Heart left ventricle (tissue), 16 donors: ENCODE results near the gene RIPPLY1. TPM values are rescaled to one million over a fixed set of nuclear protein-coding genes. Genes with fewer than 3 reads are reported as not detected.

ENCODE experiments used
- ATAC-seq, 4 donors: fragments of 200-7000 bp; cut with Tn5 transposase; one replicate each; pipeline ENCODE4 v1.9.1; 2020 to 2022; ENCODE audit warnings: moderate library complexity in 4 of 4, mild to moderate bottlenecking in 3 of 4, moderate number of reproducible peaks in 1 of 4
- DNase-seq, 5 donors: peaks; one replicate each; pipeline ENCODE4 v3.0.0-alpha.2; 2020
- H3K27ac ChIP-seq, 12 donors: fragments of 200-600 bp; sonication (generic) in 4 of 12; one replicate each; pipeline versions ENCODE4 v1.5.0 to v1.8.0; 2016 to 2022; ENCODE audit warnings: mild to moderate bottlenecking in 2 of 12
- H3K27me3 ChIP-seq, 9 donors: fragments of 200-600 bp; sonication (generic) in 2 of 9; one replicate each; pipeline versions ENCODE4 v1.5.1 to v1.8.0; 2016 to 2022; ENCODE audit warnings: mild to moderate bottlenecking in 3 of 9
- H3K36me3 ChIP-seq, 9 donors: fragments of 200-600 bp; sonication (generic) in 2 of 9; one replicate each; pipeline versions ENCODE4 v1.5.0 to v1.8.0; 2018 to 2022; ENCODE audit warnings: mild to moderate bottlenecking in 2 of 9
- H3K4me1 ChIP-seq, 12 donors: fragments of 200-600 bp; sonication (generic) in 4 of 12; one replicate each; pipeline versions ENCODE4 v1.5.0 to v1.8.0; 2016 to 2022; ENCODE audit warnings: mild to moderate bottlenecking in 3 of 12
- H3K4me3 ChIP-seq, 12 donors: fragments of 200-600 bp; sonication (generic) in 4 of 12; one replicate each; pipeline versions ENCODE4 v1.5.0 to v1.8.0; 2017 to 2022; ENCODE audit warnings: mild to moderate bottlenecking in 9 of 12, moderate library complexity in 4 of 12
- H3K9me3 ChIP-seq, 12 donors: fragments of 200-600 bp; sonication (generic) in 4 of 12; one replicate each; pipeline versions ENCODE4 v1.5.0 to v1.8.0; 2016 to 2022; ENCODE audit warnings: mild to moderate bottlenecking in 1 of 12
- CTCF ChIP-seq, 12 donors: fragments of 200-600 bp; sonication (generic) in 4 of 12; IDR thresholded peaks; one replicate each; pipeline versions ENCODE4 v1.5.0 to v1.8.0; 2018 to 2022; ENCODE audit warnings: antibody characterized with exemption in 12 of 12, mild to moderate bottlenecking in 5 of 12
- POLR2A ChIP-seq, 2 donors: fragments of 450-650 bp; IDR thresholded peaks; one replicate each; pipeline ENCODE4 v1.6.1; 2017; ENCODE audit warnings: antibody characterized with exemption in 2 of 2, mild to moderate bottlenecking in 2 of 2, moderate library complexity in 2 of 2
- WGBS, 4 donors: extraction: QIAGEN DNeasy Blood & Tissue Kit in 2 of 4; methylation state at CpG; one replicate each; pipeline versions ENCODE4 v1.1.5 to v1.1.7; 2013 to 2018; 5-methylcytosine and 5-hydroxymethylcytosine counted together
- intact Hi-C, 10 donors: fragments of 100-400 bp; cut with DNase I; formaldehyde crosslinking; loops; one replicate each; pipeline versions ENCODE4 v1.11.1 to v1.14.2; 2022
- polyA plus RNA-seq, 2 donors: library from polyadenylated mRNA; stranded (reverse); fragments of 200-250 nt; gene quantifications; one replicate each; pipeline ENCODE4 v1.2.3, GENCODE V29; 2013
- total RNA-seq, 9 donors: library from RNA; depleted of rRNA in 2 of 9; stranded (reverse); fragments of >200 nt in 2 of 9; fragmentation: NEBNext Ultra II Directional in 3 of 9; extraction: Animal tissue kit (Norgen Biotek cat#: 25700) in 3 of 9; gene quantifications; one replicate each; pipeline versions ENCODE4 v1.1.0 to v1.2.4, GENCODE V29; 2016 to 2023
- donor health status: ischemic (EF 13 %, LVEDD 7.1; RV severe dilation, severe dysfunction).
- donor health status: healthy with polysubstance abuse.
- donor health status: DM: no; HTN: yes; CAD: no.
- donor health status: DM: no; HTN: no; CAD: no.
- donor health status: ischemic (EF 25% LVEDD 6.9; RV normal size, moderate dysfunction).
- donor health status: ischemic (EF 25% LVEDD 5.7; RV mildly dilated, moderate dysfunction).
- donor health status: healthy.
- donor health status: DM: yes; HTN: yes; CAD: no.
- donor health status: ischemic (EF 35%, LVEDD 5.7; RV mildly dilated, moderate dysfunction).
- donor health status: nonischemic (EF 11% LVEDD 7.7; RV severe dilation, severe dysfunction).
- donor health status: DM: yes; HTN: yes; CAD: no.
- donor health status: PGD.
- donor health status: ischemic (EF 29% LVEDD 5.4; RV normal size, mild dysfunction).
- donor health status: nonischemic (EF 23%, LVEDD 6.1; RV moderate dilation, normal function).

Gene RIPPLY1
- total and polyA plus RNA-seq, 11 donors, result 0.10 TPM; not detected in 10

DNA sequence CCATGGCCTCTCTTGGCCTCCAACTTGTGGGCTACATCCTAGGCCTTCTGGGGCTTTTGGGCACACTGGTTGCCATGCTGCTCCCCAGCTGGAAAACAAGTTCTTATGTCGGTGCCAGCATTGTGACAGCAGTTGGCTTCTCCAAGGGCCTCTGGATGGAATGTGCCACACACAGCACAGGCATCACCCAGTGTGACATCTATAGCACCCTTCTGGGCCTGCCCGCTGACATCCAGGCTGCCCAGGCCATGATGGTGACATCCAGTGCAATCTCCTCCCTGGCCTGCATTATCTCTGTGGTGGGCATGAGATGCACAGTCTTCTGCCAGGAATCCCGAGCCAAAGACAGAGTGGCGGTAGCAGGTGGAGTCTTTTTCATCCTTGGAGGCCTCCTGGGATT lies 25.1 kb upstream of the RIPPLY1 start:
- ATAC-seq (no peak), DNase-seq (no peak)
- intact Hi-C loops, result no loop called here
- Histone ChIP-seq H3K27me3 (peaks cover 0 to 11% (median 0%) of the 10 kb centered on the region in 9 donors), H3K4me1 (peaks cover 0 to 3% (median 0%) of the 10 kb centered on the region in 12 donors), H3K4me3 (no peak overlapping the region), H3K36me3 (no peaks in the 10 kb centered on the region), H3K9me3 (no peaks in the 10 kb centered on the region), H3K27ac (no peak overlapping the region)
- WGBS, 4 donors, result 60 to 96% (median 81%) methylated on average over 1 to 4 of the region's 4 CpGs
- no peak for TF ChIP-seq POLR2A (IDR thresholded peaks at IDR 0.05)
- no peak for TF ChIP-seq CTCF (IDR thresholded peaks at IDR 0.05)

DNA sequence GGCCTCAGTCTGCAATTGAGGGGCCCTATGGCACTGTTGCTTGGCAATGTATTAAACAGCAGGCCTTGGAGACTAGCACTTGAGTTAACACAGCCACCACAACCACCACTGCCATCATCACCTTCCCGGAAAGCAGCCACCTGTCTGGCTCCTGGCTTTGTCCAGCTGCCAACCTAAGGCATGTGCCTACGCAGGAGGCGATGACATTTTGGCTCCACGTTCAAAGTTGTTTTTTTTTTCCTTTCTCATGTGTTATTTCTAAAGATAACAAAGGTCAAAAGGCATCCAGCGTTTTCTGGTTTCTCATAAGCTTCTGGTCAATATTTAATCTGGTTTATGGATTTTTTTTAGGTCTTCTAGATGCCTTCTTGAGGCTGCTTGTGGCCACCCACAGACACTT lies 24.6 kb upstream of the RIPPLY1 start:
- ATAC-seq (no peak), DNase-seq (no peak)
- Histone ChIP-seq H3K36me3 (no peaks in the 10 kb centered on the region), H3K4me3 (no peak overlapping the region), H3K4me1 (peaks cover 0 to 3% (median 0%) of the 10 kb centered on the region in 12 donors), H3K9me3 (no peaks in the 10 kb centered on the region), H3K27ac (no peak overlapping the region), H3K27me3 (peaks cover 0 to 11% (median 0%) of the 10 kb centered on the region in 9 donors)
- 54 to 61% (median 57%) methylated on average over 5 of the region's 5 CpGs for WGBS, 4 donors
- intact Hi-C loops, result no loop called here
- no peak for TF ChIP-seq POLR2A (IDR thresholded peaks at IDR 0.05)
- TF ChIP-seq CTCF (IDR thresholded peaks at IDR 0.05), result no peak

DNA sequence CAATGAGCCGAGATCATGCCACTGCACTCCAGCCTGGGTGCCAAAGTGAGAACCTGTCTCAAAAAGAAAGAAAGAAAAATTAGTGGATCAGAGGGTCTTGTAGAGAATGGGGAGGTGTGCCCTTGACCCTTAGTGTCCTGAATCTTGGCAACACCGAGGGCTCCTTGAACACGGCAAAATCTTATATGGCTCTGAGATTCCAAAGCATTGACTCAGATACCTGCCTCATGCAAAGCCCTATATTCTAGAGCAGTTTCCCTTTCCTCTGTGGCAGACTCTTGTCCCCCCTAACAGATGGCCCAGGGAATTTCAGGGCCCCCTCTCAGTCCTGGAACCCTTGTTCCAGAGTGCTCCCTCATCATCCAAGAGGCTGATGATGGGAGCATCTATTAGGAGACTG lies 23.9 kb upstream of the RIPPLY1 start:
- TF ChIP-seq CTCF (IDR thresholded peaks at IDR 0.05) (no peak), POLR2A (IDR thresholded peaks at IDR 0.05) (no peak)
- Histone ChIP-seq H3K36me3 (no peaks in the 10 kb centered on the region), H3K27ac (no peak overlapping the region), H3K4me1 (peaks cover 0 to under 1% (median 0%) of the 10 kb centered on the region in 12 donors), H3K4me3 (no peak overlapping the region), H3K27me3 (peaks cover 0 to 11% (median 0%) of the 10 kb centered on the region in 9 donors), H3K9me3 (no peaks in the 10 kb centered on the region)
- WGBS, 4 donors, result 89 to 92% (median 91%) methylated on average over 3 of the region's 3 CpGs
- ATAC-seq (no peak), DNase-seq (no peak)
- intact Hi-C loops, result no loop called here

DNA sequence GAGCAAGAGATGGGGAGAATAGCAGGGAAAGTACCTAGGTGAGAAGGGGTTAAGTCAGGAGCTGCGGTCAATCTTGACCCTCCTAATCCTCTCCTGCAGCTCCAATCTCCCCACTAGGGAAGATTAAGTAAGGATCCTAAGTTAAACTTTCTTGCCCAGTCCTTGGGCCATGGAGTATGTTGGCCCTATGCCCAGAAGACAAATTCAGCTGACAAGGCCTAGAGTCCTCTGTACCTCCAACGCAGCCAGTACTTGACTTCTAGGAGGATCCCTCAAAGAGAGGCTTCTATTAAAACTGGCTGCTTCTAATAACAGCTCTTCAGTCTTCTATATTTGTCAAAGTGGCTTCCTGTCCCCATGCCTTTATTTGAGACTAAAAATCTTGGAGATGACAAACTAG lies 18.5 kb upstream of the RIPPLY1 start:
- ATAC-seq, result no peak
- H3K9me3 ChIP-seq, result no peaks in the 10 kb centered on the region
- no peak overlapping the region for H3K27ac ChIP-seq
- intact Hi-C loops, result no loop called here
- DNase-seq, result no peak
- peaks cover 0 to 36% (median 0%) of the 10 kb centered on the region in 9 donors for H3K27me3 ChIP-seq
- no peaks in the 10 kb centered on the region for H3K4me1 ChIP-seq
- no peak overlapping the region for H3K4me3 ChIP-seq
- WGBS, 4 donors, result 71 to 83% (median 72%) methylated on average over 2 of the region's 2 CpGs
- no peak for TF ChIP-seq POLR2A (IDR thresholded peaks at IDR 0.05)
- TF ChIP-seq CTCF (IDR thresholded peaks at IDR 0.05), result no peak
- H3K36me3 ChIP-seq, result no peaks in the 10 kb centered on the region
